GM10248 (cell line): Measurements from ENCODE around the gene BRMS1L.
A peak's percentile ranks its signal among the peaks of the same experiment; 100 is the strongest.

Experiments
- CTCF ChIA-PET: fragments of 300-600 bp; sonication (Branson Sonifier 250); formaldehyde crosslinking; extraction: SDS; loops from one replicate; lab custom pipeline; 2021; ENCODE audit warnings: antibody characterized with exemption; lab: Yijun Ruan, JAX
- POLR2A ChIA-PET: fragments of 350-650 bp; sonication (Branson Sonifier 250); formaldehyde crosslinking; extraction: SDS; loops from one replicate; lab custom pipeline; 2020; ENCODE audit warnings: antibody characterized with exemption; lab: Yijun Ruan, JAX
- DNase-seq: peaks from one replicate; pipeline ENCODE4 v3.0.0; 2012; ENCODE audit errors: extremely low spot score
- TF ChIP-seq, protein P1 (sequence below): IDR thresholded peaks from 2 replicates; pipeline ENCODE4 v1.5.1; 2012; ENCODE audit warnings: mild to moderate bottlenecking, low read depth; ENCODE audit errors: extremely low read depth, missing control alignments, control extremely low read depth

BRMS1L gene

DNA sequence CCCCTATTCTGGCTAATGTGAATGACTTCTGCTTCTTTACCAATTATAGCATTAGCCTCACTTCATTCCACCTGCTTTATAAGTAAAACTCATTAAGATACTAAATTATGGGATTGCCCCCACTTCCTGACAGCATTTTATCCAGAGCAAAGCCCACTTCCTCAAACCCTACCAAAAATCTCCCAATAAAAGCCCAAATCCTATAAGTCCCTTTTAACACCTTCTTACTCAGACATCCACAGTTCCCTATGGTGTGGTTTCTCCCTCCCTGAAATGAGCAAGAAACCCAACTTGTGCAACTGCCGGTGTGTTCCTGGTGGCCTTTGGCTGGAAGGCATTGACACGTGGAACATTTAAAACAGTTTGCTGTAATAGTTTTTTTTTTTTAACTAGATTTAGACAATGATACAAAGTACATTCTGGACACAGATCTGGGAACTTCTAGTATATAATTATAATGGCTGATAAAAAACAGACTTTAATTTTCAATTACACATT is 53.1 kb downstream of the BRMS1L start:
- ChIA-PET POLR2A (no interaction called here), CTCF (interaction anchor here (1.2 to 7.6 kb wide), 6 partner anchors 12 to 495 kb away, joined by 3 to 105 read pairs (median 8); no protein-coding TSS in a partner anchor)
- DNase-seq: no peak
- TF ChIP-seq, protein P1, sequence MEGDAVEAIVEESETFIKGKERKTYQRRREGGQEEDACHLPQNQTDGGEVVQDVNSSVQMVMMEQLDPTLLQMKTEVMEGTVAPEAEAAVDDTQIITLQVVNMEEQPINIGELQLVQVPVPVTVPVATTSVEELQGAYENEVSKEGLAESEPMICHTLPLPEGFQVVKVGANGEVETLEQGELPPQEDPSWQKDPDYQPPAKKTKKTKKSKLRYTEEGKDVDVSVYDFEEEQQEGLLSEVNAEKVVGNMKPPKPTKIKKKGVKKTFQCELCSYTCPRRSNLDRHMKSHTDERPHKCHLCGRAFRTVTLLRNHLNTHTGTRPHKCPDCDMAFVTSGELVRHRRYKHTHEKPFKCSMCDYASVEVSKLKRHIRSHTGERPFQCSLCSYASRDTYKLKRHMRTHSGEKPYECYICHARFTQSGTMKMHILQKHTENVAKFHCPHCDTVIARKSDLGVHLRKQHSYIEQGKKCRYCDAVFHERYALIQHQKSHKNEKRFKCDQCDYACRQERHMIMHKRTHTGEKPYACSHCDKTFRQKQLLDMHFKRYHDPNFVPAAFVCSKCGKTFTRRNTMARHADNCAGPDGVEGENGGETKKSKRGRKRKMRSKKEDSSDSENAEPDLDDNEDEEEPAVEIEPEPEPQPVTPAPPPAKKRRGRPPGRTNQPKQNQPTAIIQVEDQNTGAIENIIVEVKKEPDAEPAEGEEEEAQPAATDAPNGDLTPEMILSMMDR: no peak

DNA sequence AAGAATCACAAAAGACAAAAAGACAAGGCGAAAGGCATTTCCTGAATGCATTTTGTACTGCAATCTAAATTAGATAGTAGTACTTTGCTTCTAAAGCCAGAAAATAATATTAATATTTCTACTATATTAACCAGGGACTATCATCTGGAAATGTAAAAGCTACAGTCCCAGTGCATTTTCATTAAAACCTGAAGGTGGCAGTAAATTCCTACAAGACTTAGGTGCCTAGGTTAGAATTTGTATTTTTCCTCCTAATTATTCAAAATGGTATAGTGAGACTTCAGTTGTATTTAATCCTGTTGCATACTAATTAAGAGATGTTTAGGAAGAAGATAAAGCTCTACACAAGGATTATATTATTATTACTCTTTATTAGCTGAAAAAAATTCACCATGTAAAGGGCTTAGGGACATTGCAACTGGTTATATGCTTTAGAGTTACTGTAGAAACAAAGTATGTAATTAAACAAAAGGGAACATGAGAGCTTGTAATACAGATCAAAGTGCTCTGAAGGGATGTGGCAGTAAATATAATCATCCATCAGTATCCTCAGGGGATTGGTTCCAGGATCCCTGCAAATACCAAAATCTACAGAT is 53.6 kb downstream of the BRMS1L start:
- ChIA-PET CTCF (interaction anchor here (1.2 to 7.6 kb wide), 7 partner anchors 12 to 497 kb away, joined by 3 to 105 read pairs (median 7); no protein-coding TSS in a partner anchor), POLR2A (no interaction called here)
- TF ChIP-seq, protein P1: peak; percentile 50
- peak; percentile 34 for DNase-seq

DNA sequence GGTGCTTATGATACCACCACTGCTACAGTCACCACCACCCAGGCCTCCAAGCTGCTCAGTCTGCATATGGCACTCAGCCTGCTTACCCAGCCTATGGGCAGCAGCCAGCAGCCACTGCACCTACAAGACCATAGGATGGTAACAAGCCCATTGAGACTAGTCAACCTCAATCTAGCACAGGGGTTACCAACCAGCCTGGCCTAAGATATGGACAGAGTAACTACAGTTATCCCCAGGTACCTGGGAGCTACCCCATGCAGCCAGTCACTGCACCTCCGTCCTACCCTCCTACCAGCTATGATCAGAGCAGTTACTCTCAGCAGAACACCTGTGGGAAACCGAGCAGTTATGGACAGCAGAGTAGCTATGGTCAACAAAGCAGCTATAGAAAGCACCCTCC is 55.1 kb downstream of the BRMS1L start:
- ChIA-PET CTCF (interaction anchor here (1.2 to 7.6 kb wide), 4 partner anchors 9 to 188 kb away, joined by 3 to 105 read pairs (median 5); no protein-coding TSS in a partner anchor), POLR2A (interaction anchor here (0.7 kb wide), 1 partner anchor 50 kb away, joined by 4 read pairs; no protein-coding TSS in a partner anchor)
- TF ChIP-seq, protein P1: no peak
- no peak for DNase-seq

DNA sequence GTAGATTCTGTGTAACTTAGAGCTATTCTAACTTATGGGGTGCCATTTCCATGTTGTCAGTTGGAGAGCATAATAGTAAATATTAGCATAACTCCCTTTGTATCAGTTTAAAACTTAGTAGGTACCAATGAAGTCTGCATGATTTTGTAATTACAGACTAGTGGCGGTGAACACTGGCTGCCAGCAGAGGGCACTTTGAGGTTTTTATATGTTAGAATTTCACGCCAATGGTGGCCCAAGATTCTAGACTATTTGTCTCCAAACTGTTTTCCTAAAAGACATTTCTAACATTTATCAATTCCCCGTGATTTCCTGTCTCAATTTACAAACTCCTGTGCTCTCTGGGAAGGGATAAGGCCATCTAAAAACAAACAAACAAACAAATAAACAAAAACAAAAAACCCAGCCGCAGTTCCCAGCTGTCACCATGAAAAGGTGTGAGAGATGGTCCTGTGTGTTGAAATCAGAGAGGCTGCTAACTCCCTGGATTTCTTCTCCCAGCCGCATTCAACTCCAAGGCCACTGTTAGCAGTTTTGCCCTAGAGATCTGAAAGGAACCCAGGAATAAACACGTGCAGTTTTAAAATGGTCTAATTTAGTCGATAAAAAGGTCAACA is 57.6 kb downstream of the BRMS1L start:
- TF ChIP-seq, protein P1: peak; percentile 67
- DNase-seq: peak; percentile 39
- ChIA-PET CTCF (interaction anchor here (0.6 to 7.6 kb wide), 16 partner anchors 9 to 1055 kb away, joined by 3 to 105 read pairs (median 4); no protein-coding TSS in a partner anchor), POLR2A (no interaction called here)

DNA sequence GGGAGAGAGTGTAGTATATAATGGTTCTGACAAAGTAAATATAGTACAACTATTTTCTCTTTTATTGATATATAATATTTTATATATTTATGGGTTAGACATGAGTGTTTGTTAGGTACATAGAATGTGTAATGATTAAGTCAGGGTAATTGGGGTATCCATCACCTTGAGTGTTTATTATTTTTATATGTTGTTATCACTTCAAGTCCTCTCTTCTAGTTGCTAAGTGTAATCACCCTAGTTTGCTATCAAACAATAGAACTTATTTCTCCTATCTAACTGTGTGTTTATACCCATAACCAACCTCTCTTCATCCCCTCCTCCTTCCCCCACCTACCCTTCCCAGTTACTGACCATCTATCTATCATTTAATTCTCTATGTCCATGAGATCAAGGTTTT is 64.2 kb downstream of the BRMS1L start:
- ChIA-PET CTCF (interaction anchor here (1.4 kb wide), 1 partner anchor 9 kb away, joined by 3 read pairs; no protein-coding TSS in a partner anchor), POLR2A (no interaction called here)
- TF ChIP-seq, protein P1: no peak
- no peak for DNase-seq

DNA sequence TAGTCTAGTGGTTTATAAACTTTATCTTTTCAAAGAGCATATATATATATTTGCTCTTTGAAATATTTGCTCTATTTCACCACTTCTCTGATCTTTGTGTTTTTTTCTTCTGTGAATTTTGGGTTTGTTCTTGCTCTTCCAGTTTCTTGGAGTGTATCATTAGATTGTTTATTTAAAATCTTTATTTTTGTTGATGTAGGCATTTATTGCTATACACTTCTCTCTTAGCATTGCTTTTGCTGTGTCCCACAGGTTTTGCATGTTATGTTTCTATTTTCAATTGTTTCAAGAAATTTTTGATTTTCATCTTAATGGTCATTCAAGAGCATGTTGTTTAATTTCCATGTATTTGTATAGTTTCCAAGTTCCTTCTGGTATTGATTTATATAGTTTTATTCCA is 69.1 kb downstream of the BRMS1L start:
- CTCF ChIA-PET: no interaction called here
- TF ChIP-seq, protein P1: no peak
- DNase-seq: no peak
- POLR2A ChIA-PET: no interaction called here
